ENCODE measurements around the gene PHLPP1.

Gene PHLPP1

DNA sequence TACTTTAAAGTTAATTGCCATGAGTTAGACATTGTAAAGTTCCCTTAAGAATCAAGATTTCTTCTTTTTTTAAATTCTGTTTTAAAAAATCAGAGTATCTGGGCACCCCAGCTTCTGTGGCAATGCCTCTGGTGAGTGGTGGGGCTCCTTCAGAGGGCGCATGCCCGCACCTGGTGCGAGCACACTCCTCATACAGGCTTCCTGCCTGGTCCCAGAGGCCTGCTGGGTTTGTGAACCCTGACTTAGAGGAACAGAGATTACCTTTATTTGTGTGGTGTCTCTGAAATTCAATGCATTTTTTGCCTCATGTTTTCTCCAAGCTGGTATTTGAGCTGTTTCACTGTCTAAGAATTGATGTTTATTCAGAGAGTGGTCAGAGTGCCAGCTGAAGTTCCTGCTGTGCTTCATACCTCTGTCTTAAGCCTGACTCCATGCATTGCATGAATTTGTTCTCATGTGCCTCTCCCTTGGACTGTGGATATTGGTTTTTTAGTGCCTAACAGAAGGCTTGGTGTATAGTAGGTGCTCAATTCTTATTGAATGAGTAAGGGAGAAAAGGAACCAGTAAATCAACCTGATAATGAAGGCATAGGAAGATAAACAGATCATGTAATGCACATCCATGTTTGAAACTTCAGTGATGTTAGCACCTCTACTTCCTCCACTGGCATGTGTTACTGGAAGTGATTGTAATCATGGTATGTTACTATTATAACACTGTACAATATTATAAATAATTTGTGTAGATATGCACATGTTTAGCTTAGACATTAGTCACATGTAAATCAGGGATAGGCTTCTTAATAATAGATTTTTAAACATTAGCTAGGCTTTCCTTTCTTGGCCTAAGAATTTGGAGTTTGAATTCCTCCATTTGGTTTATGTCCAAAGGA lies 29.0 kb downstream of the PHLPP1 start:
- Histone ChIP-seq H3K4me3 (ENCODE audit: insufficient read depth, low read length, poor library complexity, severe bottlenecking) (no peak overlapping the region), H3K79me2 (ENCODE audit: insufficient read depth, low read length) (peaks cover 28% of the 10 kb centered on the region), H3K36me3 (ENCODE audit: low read length) (no peaks in the 10 kb centered on the region), H4K20me1 (ENCODE audit: low read depth, low read length) (peaks cover 9% of the 10 kb centered on the region), H3K9me2 (replicated peaks; ENCODE audit: insufficient read depth, low read length) (no peaks in the 10 kb centered on the region), H3K27me3 (ENCODE audit: low read length) (no peaks in the 10 kb centered on the region), H2AFZ (ENCODE audit: low read depth, low read length, severe bottlenecking) (no peak overlapping the region), H3K4me2 (ENCODE audit: low read depth, low read length, poor library complexity, severe bottlenecking) (no peak overlapping the region), H3K27ac (ENCODE audit: low read depth, low read length) (no peak overlapping the region), H3K9me3 (ENCODE audit: insufficient read depth, low read length) (no peaks in the 10 kb centered on the region), H3F3A (ENCODE audit: insufficient read depth) (no peaks in the 10 kb centered on the region; the same call in 1 of the 2 replicates), H3K9ac (ENCODE audit: low read length) (no peak overlapping the region)
- no peak for TF ChIP-seq EZH2phosphoT487 (conservative IDR thresholded peaks at IDR 0.05; ENCODE audit: low read length)

DNA sequence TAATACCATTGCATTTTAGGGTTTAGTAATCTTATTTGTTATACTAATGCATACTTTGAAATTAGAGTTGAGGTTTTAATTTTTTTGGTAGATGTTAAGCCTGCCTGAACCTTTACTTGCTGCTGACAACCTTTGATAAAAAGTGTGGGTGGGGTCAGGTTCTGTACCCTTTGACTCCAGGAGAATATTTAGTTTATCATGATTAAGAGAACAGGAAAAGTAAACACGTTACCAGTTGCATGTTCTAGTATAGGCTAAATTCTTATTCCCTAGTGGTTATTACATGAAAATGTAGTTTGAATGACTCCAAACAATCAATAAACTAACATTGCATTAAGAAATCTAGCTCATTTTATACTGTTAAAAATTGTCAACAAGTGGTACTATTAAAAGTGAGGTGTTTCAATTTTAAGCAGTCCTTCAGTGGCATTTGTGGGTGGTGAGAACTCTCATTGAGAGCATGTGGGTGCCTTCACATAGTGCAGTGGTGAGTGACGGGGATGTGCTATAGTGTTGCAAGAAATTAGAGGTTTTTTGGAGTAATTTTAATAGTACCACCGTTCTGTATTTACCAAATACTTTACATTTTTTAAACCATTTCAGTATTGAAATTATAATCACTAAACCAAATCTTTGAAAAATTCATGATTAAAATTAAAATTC lies 29.9 kb downstream of the PHLPP1 start:
- no peak overlapping the region for H3K4me3 ChIP-seq (ENCODE audit: insufficient read depth, low read length, poor library complexity, severe bottlenecking)
- H2AFZ ChIP-seq (ENCODE audit: low read depth, low read length, severe bottlenecking) = no peak overlapping the region
- no peaks in the 10 kb centered on the region for H3K36me3 ChIP-seq (ENCODE audit: low read length)
- no peak overlapping the region for H3K9ac ChIP-seq (ENCODE audit: low read length)
- no peaks in the 10 kb centered on the region for H3K9me3 ChIP-seq (ENCODE audit: insufficient read depth, low read length)
- H3K4me2 ChIP-seq (ENCODE audit: low read depth, low read length, poor library complexity, severe bottlenecking) = no peak overlapping the region
- no peaks in the 10 kb centered on the region; the same call in 1 of the 2 replicates for H3F3A ChIP-seq (ENCODE audit: insufficient read depth)
- H4K20me1 ChIP-seq (ENCODE audit: low read depth, low read length) = peaks cover 9% of the 10 kb centered on the region
- TF ChIP-seq, protein P1, sequence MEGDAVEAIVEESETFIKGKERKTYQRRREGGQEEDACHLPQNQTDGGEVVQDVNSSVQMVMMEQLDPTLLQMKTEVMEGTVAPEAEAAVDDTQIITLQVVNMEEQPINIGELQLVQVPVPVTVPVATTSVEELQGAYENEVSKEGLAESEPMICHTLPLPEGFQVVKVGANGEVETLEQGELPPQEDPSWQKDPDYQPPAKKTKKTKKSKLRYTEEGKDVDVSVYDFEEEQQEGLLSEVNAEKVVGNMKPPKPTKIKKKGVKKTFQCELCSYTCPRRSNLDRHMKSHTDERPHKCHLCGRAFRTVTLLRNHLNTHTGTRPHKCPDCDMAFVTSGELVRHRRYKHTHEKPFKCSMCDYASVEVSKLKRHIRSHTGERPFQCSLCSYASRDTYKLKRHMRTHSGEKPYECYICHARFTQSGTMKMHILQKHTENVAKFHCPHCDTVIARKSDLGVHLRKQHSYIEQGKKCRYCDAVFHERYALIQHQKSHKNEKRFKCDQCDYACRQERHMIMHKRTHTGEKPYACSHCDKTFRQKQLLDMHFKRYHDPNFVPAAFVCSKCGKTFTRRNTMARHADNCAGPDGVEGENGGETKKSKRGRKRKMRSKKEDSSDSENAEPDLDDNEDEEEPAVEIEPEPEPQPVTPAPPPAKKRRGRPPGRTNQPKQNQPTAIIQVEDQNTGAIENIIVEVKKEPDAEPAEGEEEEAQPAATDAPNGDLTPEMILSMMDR (IDR thresholded peaks at IDR 0.05; ENCODE audit: insufficient read depth, low read length, poor library complexity, severe bottlenecking) = no peak
- TF ChIP-seq EZH2phosphoT487 (conservative IDR thresholded peaks at IDR 0.05; ENCODE audit: low read length) = no peak
- no peak overlapping the region for H3K27ac ChIP-seq (ENCODE audit: low read depth, low read length)
- no peaks in the 10 kb centered on the region for H3K9me2 ChIP-seq (replicated peaks; ENCODE audit: insufficient read depth, low read length)
- no peaks in the 10 kb centered on the region for H3K27me3 ChIP-seq (ENCODE audit: low read length)
- peaks cover 28% of the 10 kb centered on the region for H3K79me2 ChIP-seq (ENCODE audit: insufficient read depth, low read length)

GRCh38 chr18:62749389-62749788 lies 34.0 kb downstream of the PHLPP1 start:
- no peak overlapping the region for H3K4me3 ChIP-seq (ENCODE audit: insufficient read depth, low read length, poor library complexity, severe bottlenecking)
- no peaks in the 10 kb centered on the region for H3K9me2 ChIP-seq (replicated peaks; ENCODE audit: insufficient read depth, low read length)
- H3K27me3 ChIP-seq (ENCODE audit: low read length) = no peaks in the 10 kb centered on the region
- no peak overlapping the region for H2AFZ ChIP-seq (ENCODE audit: low read depth, low read length, severe bottlenecking)
- no peak overlapping the region for H3K9ac ChIP-seq (ENCODE audit: low read length)
- no peak for TF ChIP-seq EZH2phosphoT487 (conservative IDR thresholded peaks at IDR 0.05; ENCODE audit: low read length)
- TF ChIP-seq, protein P1 (IDR thresholded peaks at IDR 0.05; ENCODE audit: insufficient read depth, low read length, poor library complexity, severe bottlenecking) = no peak
- no peaks in the 10 kb centered on the region for H3K36me3 ChIP-seq (ENCODE audit: low read length)
- H3K4me2 ChIP-seq (ENCODE audit: low read depth, low read length, poor library complexity, severe bottlenecking) = no peak overlapping the region
- H3F3A ChIP-seq (ENCODE audit: insufficient read depth) = no peaks in the 10 kb centered on the region; the same call in 1 of the 2 replicates
- H3K79me2 ChIP-seq (ENCODE audit: insufficient read depth, low read length) = peaks cover 22% of the 10 kb centered on the region
- H3K9me3 ChIP-seq (ENCODE audit: insufficient read depth, low read length) = no peaks in the 10 kb centered on the region
- peaks cover 18% of the 10 kb centered on the region for H4K20me1 ChIP-seq (ENCODE audit: low read depth, low read length)
- no peak overlapping the region for H3K27ac ChIP-seq (ENCODE audit: low read depth, low read length)
